Activated CD4-positive, alpha-beta T cell treated with anti-CD3 and anti-CD28 coated beads for 36 hours (primary cell): Measurements from ENCODE around the gene CACNG3. TPM values are rescaled to one million over a fixed set of nuclear protein-coding genes. Genes with fewer than 3 reads are reported as not detected.
A peak's percentile ranks its signal among the peaks of the same experiment; 100 is the strongest.
"Not testable (repeated sequence)": the region's sequence is repeated elsewhere in the genome, so short reads cannot be mapped to it uniquely, and the experiment has no call there.

ENCODE experiments used
- ATAC-seq: fragments of 200-7000 bp; cut with Tn5 transposase; one replicate; pipeline ENCODE4 v1.10.0; 2021; ENCODE audit warnings: mild to moderate bottlenecking, moderate library complexity
- CTCF ChIA-PET: fragments of 350-600 bp; sonication (Branson Sonifier 250); formaldehyde crosslinking; loops from one replicate; lab custom pipeline; 2021; ENCODE audit warnings: antibody characterized with exemption; lab: Charles Lee
- POLR2A ChIA-PET: fragments of 350-600 bp; sonication (Branson Sonifier 250); formaldehyde crosslinking; loops from one replicate; lab custom pipeline; 2021; ENCODE audit warnings: antibody characterized with exemption, inconsistent platforms; lab: Charles Lee
- DNase-seq: peaks from one replicate; pipeline ENCODE4 v3.0.0-alpha.2; 2020
- H3K27ac Mint-ChIP-seq: one replicate; pipeline ENCODE4 v1.8.0; 2021; ENCODE audit warnings: mixed read lengths
- H3K27me3 Mint-ChIP-seq: one replicate; pipeline ENCODE4 v1.8.0; 2021; ENCODE audit warnings: mixed read lengths
- H3K36me3 Mint-ChIP-seq: one replicate; pipeline ENCODE4 v1.8.0; 2021; ENCODE audit warnings: low read depth, mixed read lengths
- H3K4me1 Mint-ChIP-seq: one replicate; pipeline ENCODE4 v1.8.0; 2021; ENCODE audit warnings: mixed read lengths
- H3K4me3 Mint-ChIP-seq: one replicate; pipeline ENCODE4 v1.8.0; 2021; ENCODE audit warnings: mild to moderate bottlenecking, moderate library complexity, mixed read lengths
- H3K9me3 Mint-ChIP-seq: one replicate; pipeline ENCODE4 v1.8.0; 2021; ENCODE audit warnings: low read depth, mixed read lengths
- intact Hi-C, 2 experiments: fragments of 100-400 bp; cut with DNase I in 1 of 2; cut with micrococcal nuclease in 1 of 2; formaldehyde crosslinking; loops; one replicate each; pipeline versions ENCODE4 v1.14.2 to v1.15.1; 2022 to 2024; cut with DNase I, micrococcal nuclease
- total RNA-seq, 2 experiments: library from RNA; stranded (reverse); gene quantifications; one replicate each; pipeline ENCODE4 v1.2.3, GENCODE V29; 2021

CACNG3 gene
- total RNA-seq, 2 experiments from 2014 or later, result not detected

DNA sequence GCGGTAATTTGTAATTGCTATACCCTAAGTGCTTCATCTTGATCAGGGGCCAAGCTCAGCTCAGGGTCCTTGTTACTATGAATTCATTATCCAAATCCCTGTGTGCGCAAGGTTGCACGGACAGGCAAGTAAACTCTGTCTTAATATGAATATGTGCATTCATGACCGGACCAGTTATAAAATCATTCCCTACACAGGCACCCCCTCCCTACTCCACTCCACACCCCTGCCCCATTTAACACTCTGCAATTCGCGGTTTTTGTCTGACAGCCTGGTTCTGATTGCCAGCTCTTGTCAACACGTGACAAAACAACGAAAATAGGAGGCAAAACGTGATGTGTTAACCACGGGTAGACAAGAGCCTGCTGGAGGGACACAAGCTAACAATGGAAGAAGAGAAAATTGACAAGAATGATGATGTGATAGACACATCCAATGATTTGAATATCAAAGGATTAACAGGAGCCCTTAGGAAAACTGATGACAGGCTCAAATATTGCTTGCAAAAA is 76.5 kb downstream of the CACNG3 start:
- Mint-ChIP-seq H3K9me3 (peaks cover 3% of the 10 kb centered on the region), H3K27me3 (peaks cover 2% of the 10 kb centered on the region), H3K4me3 (no peak overlapping the region), H3K4me1 (no peaks in the 10 kb centered on the region), H3K36me3 (no peaks in the 10 kb centered on the region), H3K27ac (no peak overlapping the region)
- no peak for DNase-seq
- no peak for ATAC-seq
- intact Hi-C loops, result no loop called here
- CTCF ChIA-PET, result interaction anchor here (1.3 kb wide), 1 partner anchor 79 kb away, joined by 3 read pairs; no protein-coding TSS in a partner anchor
- POLR2A ChIA-PET, result no interaction called here

DNA sequence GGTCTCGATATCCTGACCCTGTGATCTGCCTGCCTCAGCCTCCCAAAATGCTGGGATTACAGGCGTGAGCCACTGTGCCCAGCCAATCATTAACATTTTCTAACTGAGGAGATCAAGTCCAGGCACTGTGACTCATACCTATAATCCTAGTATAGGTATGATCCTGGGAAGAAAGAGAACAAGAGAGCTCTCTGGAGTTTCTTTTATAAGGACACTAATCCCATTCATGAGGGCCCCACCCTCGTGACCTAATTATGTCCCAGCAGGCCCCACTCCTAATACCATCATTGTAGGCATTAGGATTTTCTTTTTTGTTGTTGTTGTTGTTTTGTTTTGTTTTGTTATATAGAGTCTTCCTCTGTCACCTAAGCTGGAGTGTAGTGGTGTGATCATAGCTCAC is 80.4 kb downstream of the CACNG3 start:
- ChIA-PET CTCF (no interaction called here), POLR2A (no interaction called here)
- ATAC-seq, result no peak
- H3K4me1 Mint-ChIP-seq, result no peaks in the 10 kb centered on the region
- no peaks in the 10 kb centered on the region for H3K36me3 Mint-ChIP-seq
- intact Hi-C loops, result no loop called here
- H3K4me3 Mint-ChIP-seq, result no peak overlapping the region
- DNase-seq, result no peak
- no peak overlapping the region for H3K27ac Mint-ChIP-seq
- peaks cover 5% of the 10 kb centered on the region for H3K27me3 Mint-ChIP-seq
- H3K9me3 Mint-ChIP-seq, result peaks cover 3% of the 10 kb centered on the region

DNA sequence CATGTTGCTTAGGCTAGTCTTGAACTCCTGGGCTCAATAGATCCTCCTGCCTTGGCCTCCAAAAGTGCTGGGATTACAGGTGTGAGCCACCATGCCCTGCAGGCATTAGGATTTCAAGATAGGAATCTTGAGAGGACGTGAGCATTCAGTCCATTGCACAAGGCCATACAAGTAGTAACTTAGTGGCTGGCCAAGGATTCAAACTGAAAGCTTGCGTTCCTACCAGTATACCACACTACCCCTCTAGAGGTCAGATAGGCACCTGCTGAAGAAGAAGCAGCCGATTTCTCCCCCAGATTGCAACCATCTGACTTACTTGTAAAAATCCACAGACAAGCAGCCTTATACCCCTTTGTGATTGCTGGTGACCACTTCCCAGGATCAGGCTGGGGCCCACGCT is 80.9 kb downstream of the CACNG3 start:
- no peak overlapping the region for H3K27ac Mint-ChIP-seq
- peaks cover 5% of the 10 kb centered on the region for H3K27me3 Mint-ChIP-seq
- H3K9me3 Mint-ChIP-seq, result peaks cover 3% of the 10 kb centered on the region
- H3K36me3 Mint-ChIP-seq, result no peaks in the 10 kb centered on the region
- H3K4me3 Mint-ChIP-seq, result no peak overlapping the region
- POLR2A ChIA-PET, result no interaction called here
- intact Hi-C loops, result no loop called here
- CTCF ChIA-PET, result no interaction called here
- ATAC-seq (no peak), DNase-seq (no peak)
- H3K4me1 Mint-ChIP-seq, result no peaks in the 10 kb centered on the region

DNA sequence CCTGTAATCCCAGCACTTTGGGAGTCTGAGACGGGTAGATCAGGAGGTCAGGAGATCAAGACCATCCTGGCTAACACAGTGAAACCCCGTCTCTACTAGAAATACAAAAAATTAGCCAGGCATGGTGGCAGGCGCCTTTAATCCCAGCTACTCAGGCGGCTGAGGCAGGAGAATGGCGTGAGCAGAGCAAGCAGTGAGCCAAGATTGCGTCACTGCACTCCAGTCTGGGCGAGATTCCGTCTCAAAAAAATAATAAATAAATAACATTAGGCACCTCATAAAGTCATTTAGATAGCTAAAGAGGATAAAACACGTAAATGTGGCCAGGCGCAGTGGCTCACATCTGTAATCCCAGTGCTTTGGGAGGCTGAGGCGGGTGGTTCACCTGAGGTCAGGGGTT is 87.7 kb downstream of the CACNG3 start:
- CTCF ChIA-PET, result interaction anchor here (0.8 kb wide), 1 partner anchor 15 kb away, joined by 3 read pairs; no protein-coding TSS in a partner anchor
- H3K9me3 Mint-ChIP-seq, POLR2A ChIA-PET, H3K36me3 Mint-ChIP-seq, ATAC-seq, intact Hi-C loops, DNase-seq, H3K27ac Mint-ChIP-seq, H3K4me3 Mint-ChIP-seq: not testable (repeated sequence)
- Mint-ChIP-seq H3K4me1 (peaks cover 12% of the 10 kb centered on the region), H3K27me3 (peaks cover 11% of the 10 kb centered on the region)

DNA sequence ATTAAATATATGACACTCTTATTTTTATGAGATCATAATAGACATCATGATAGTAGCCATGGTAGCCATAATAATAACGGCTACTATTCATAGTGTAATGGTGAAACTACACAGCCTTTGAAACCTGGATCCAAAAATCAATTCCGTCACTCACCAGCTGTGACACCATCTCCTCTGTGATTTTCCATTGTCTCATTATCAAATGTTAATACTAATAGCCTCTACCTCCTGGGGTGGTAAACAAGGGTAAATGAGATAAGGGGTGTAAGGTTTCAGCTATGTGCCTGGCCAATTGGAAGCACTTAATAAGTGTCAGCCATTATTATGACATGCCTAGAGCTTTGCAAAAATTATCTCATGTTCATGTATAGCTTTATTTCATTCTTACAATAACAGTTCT is 88.6 kb downstream of the CACNG3 start:
- CTCF ChIA-PET, result no interaction called here
- ATAC-seq (no peak), DNase-seq (no peak)
- POLR2A ChIA-PET, result no interaction called here
- Mint-ChIP-seq H3K27me3 (peaks cover 12% of the 10 kb centered on the region), H3K36me3 (no peaks in the 10 kb centered on the region), H3K4me1 (peaks cover 12% of the 10 kb centered on the region), H3K4me3 (no peak overlapping the region), H3K9me3 (no peaks in the 10 kb centered on the region), H3K27ac (no peak overlapping the region)
- intact Hi-C loops, result no loop called here

DNA sequence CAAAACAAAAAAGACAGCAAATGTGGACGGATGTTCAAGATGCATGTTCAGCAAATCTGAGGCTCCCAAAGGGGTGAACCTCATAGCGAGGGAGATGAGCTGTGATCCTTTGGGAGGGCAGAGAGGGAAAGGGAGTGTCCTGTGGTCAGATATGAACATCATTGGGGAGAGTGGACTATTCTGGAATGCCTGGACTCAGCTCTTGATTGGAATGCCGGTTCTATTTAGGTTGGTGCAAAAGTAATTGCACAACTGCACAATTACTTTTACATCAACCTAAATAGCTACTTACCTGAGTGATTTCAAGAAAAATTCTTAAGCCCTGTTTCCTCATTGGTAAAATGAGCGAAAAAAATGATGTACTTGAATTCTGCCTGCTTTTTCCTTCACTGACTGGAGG is 89.6 kb downstream of the CACNG3 start:
- Mint-ChIP-seq H3K4me1 (peaks cover 12% of the 10 kb centered on the region), H3K4me3 (no peak overlapping the region), H3K27ac (no peak overlapping the region), H3K27me3 (peaks cover 14% of the 10 kb centered on the region), H3K9me3 (no peaks in the 10 kb centered on the region), H3K36me3 (no peaks in the 10 kb centered on the region)
- ChIA-PET POLR2A (no interaction called here), CTCF (no interaction called here)
- DNase-seq (no peak), ATAC-seq (no peak)
- intact Hi-C loops, result no loop called here

DNA sequence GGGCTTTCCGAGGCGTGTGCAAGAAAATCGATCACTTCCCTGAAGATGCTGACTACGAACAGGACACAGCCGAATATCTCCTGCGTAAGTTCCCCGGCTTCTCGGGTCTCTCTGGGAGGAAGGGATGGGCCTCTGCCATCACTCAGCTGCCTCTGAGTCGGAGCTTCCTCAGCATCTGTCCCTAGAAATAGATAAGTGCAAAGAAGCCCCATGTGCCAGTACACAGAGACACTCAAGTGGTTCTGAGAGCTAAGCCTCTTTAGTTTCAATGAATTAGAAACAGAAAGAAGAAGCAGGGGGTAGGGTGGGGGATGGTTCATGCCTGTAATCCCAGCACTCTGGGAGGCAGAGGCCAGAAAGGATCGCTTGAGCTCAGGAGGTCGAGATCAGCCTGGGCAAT is 90.6 kb downstream of the CACNG3 start:
- CTCF ChIA-PET, result no interaction called here
- H3K4me3 Mint-ChIP-seq, result no peak overlapping the region
- intact Hi-C loops, result no loop called here
- peaks cover 14% of the 10 kb centered on the region for H3K27me3 Mint-ChIP-seq
- H3K4me1 Mint-ChIP-seq, result peaks cover 12% of the 10 kb centered on the region
- H3K9me3 Mint-ChIP-seq, result no peaks in the 10 kb centered on the region
- H3K36me3 Mint-ChIP-seq, result no peaks in the 10 kb centered on the region
- DNase-seq (no peak), ATAC-seq (no peak)
- POLR2A ChIA-PET, result no interaction called here
- H3K27ac Mint-ChIP-seq, result no peak overlapping the region

DNA sequence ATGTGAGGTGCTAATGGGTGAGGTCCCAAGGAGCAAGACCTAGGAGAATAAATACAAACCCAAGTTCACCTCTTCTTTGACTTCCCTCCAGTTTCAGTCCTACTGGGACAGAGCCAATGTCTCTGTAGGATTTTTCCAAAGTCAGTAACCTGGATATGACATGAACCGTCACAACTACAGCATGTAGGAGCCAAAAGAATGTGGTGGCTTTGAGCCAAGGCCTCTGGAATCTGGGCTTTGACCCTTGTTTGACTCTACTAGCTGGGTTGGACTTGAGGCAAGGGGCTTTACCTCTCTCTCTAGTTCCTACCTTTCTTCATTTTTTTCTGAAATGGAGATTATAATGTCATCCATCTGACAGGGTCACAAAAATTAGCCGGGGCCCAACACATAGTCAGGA is 91.4 kb downstream of the CACNG3 start:
- ChIA-PET CTCF (interaction anchor here (0.8 kb wide), 1 partner anchor 16 kb away, joined by 4 read pairs; no protein-coding TSS in a partner anchor), POLR2A (no interaction called here)
- H3K9me3 Mint-ChIP-seq, result no peaks in the 10 kb centered on the region
- H3K4me1 Mint-ChIP-seq, result peaks cover 12% of the 10 kb centered on the region
- H3K27ac Mint-ChIP-seq, result no peak overlapping the region
- H3K36me3 Mint-ChIP-seq, result no peaks in the 10 kb centered on the region
- no peak overlapping the region for H3K4me3 Mint-ChIP-seq
- H3K27me3 Mint-ChIP-seq, result peaks cover 14% of the 10 kb centered on the region
- intact Hi-C loops, result no loop called here
- no peak for DNase-seq
- ATAC-seq, result no peak

DNA sequence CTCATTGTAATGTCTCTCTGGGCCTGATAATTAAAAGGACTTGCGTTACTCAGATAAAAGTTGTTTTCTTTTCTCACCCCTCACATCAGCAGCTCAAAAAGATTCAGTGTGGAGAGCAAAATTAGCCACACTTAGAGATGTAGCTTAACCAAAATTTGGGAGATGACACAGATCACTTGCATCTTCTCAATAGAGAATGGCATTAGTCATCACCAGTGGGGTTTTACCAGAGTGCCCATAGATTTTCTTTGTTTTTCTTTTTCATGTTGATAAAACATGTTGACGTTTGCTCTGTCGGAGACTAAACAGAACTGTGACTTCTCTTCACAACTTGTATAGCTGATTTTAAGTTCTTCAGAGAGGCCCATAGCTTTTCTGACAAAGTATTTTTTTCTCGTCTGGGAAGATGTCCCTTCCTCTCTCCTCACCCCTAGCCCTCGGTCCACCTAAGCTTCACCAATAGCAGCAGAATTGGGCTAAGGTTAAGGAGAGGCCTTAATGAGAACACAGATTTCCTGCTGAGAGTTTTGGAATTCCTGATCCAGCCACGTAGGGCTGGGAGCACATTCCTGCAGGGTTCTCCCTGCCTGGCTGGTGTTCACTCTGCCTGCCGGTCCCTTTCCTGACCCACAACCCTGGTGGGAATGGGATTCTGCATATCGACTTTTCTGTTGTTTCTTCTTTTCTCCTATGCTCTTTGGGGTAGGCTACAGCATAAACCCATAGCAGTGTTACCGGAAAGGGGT is 92.6 kb downstream of the CACNG3 start:
- ChIA-PET CTCF (no interaction called here), POLR2A (no interaction called here)
- intact Hi-C loops, result no loop called here
- Mint-ChIP-seq H3K27me3 (peaks cover 12% of the 10 kb centered on the region), H3K4me3 (no peak overlapping the region), H3K9me3 (no peaks in the 10 kb centered on the region), H3K36me3 (no peaks in the 10 kb centered on the region), H3K27ac (no peak overlapping the region), H3K4me1 (peaks cover 12% of the 10 kb centered on the region)
- DNase-seq, result no peak
- ATAC-seq, result peak; percentile 63

DNA sequence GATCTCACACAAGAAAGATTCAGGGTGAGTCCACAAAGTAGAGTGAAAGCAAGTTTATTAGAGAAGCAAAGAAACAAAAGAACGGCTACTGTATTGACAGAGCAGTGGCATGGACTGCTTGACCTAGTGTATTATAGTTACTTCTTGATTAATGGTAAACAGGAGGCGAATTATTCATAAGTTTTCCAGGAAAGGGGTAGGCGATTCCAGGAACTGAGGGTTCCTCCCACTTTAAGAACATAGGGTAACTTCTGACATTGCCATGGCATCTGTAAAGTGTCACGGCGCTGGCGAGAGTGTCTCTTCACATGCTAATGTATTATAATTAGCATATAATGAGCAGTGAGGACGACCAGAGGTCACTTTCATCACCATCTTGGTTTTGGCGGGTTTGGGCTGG is 93.2 kb downstream of the CACNG3 start:
- no peak for DNase-seq
- ChIA-PET POLR2A (no interaction called here), CTCF (no interaction called here)
- no peak overlapping the region for H3K4me3 Mint-ChIP-seq
- H3K9me3 Mint-ChIP-seq, result no peaks in the 10 kb centered on the region
- H3K27ac Mint-ChIP-seq, result no peak overlapping the region
- peaks cover 12% of the 10 kb centered on the region for H3K27me3 Mint-ChIP-seq
- intact Hi-C loops, result no loop called here
- no peaks in the 10 kb centered on the region for H3K36me3 Mint-ChIP-seq
- no peak for ATAC-seq
- peaks cover 12% of the 10 kb centered on the region for H3K4me1 Mint-ChIP-seq

DNA sequence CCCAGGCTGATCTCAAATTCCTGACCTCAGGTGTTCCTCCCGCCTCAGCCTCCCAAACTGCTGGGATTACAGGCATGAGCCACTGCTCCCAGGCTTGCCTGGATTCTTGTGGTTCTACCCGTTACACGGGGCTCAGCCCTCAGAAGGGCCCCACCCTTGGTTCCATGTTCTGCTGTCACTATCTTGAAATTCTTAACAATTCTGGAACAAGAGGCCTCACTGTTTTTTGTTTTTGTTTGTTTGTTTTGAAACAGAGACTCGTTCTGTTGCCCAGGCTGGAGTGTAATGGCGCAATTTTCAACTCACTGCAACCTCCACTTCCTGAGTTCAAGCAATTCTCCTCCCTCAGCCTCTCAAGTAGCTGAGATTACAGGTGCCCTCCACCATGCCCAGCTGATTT is 96.6 kb downstream of the CACNG3 start:
- DNase-seq, result no peak
- Mint-ChIP-seq H3K36me3 (no peaks in the 10 kb centered on the region), H3K27me3 (peaks cover 11% of the 10 kb centered on the region), H3K27ac (no peak overlapping the region), H3K9me3 (no peaks in the 10 kb centered on the region), H3K4me1 (peaks cover 6% of the 10 kb centered on the region), H3K4me3 (no peak overlapping the region)
- intact Hi-C loops, result no loop called here
- CTCF ChIA-PET, result interaction anchor here (2.0 kb wide), 1 partner anchor 152 kb away, joined by 4 read pairs; no protein-coding TSS in a partner anchor
- POLR2A ChIA-PET, result no interaction called here
- ATAC-seq, result no peak

DNA sequence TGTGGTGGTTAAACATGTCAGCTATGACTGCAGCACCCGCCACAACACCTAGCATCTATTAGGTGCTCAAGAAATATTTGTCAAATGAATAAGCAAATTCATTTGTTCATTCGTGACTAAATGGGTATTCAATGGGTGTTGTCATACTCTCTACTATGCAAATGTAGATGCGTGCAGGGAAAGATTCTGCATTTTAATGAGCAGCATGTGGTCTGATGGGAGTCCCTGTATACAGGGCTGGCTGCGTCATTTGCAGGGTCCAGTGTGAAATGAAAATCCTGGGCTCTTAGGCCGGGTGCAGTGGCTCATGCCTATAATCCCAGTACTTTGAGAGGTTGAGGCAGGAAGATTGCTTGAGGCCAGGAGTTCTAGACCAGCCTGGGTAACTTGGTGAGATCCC is 97.5 kb downstream of the CACNG3 start:
- H3K27ac Mint-ChIP-seq, result no peak overlapping the region

More for the DNA sequence above, 97.5 kb downstream of the CACNG3 start:
- ChIA-PET POLR2A (no interaction called here), CTCF (interaction anchor here (2.0 kb wide), 1 partner anchor 151 kb away, joined by 4 read pairs; no protein-coding TSS in a partner anchor)
- Mint-ChIP-seq H3K4me1 (peaks cover 2% of the 10 kb centered on the region), H3K36me3 (no peaks in the 10 kb centered on the region), H3K27me3 (peaks cover 11% of the 10 kb centered on the region), H3K4me3 (no peak overlapping the region), H3K9me3 (no peaks in the 10 kb centered on the region)
- intact Hi-C loops, result no loop called here
- DNase-seq (no peak), ATAC-seq (no peak)
